ENCODE results near the gene SSR1.

SSR1 gene

GRCh38 chr6:7228662-7229375, 84.2 kb downstream of the SSR1 start:
- no peak overlapping the region for H3K4me3 ChIP-seq (ENCODE audit: low read depth, low read length)
- DNase-seq (ENCODE audit: low read depth): no peak

- DNase-seq (ENCODE audit: low read depth): no peak
These were observed 88.3 kb downstream of the SSR1 start for GRCh38 chr6:7224731-7225130.

GRCh38 chr6:7222197-7222596, 90.8 kb downstream of the SSR1 start:
- DNase-seq (ENCODE audit: low read depth): no peak
- no peak overlapping the region for H3K4me3 ChIP-seq (ENCODE audit: low read depth, low read length)

More at GRCh38 chr6:7224731-7225130, 88.3 kb downstream of the SSR1 start:
- H3K4me3 ChIP-seq (ENCODE audit: low read depth, low read length): no peak overlapping the region

GRCh38 chr6:7219310-7219709, 93.7 kb downstream of the SSR1 start:
- peak; percentile 39 for DNase-seq (ENCODE audit: low read depth)
- H3K4me3 ChIP-seq (ENCODE audit: low read depth, low read length): no peak overlapping the region

- DNase-seq (ENCODE audit: low read depth): no peak
- H3K4me3 ChIP-seq (ENCODE audit: low read depth, low read length): no peak overlapping the region
These were observed 94.5 kb downstream of the SSR1 start for GRCh38 chr6:7218406-7218988.
